HepG2 (cell line): ENCODE data around the gene GGTA1.

Experiments
- BHLHE40 ChIP-seq: IDR thresholded peaks from 2 replicates; pipeline ENCODE4 v1.6.1; 2011; ENCODE audit warnings: low read length, improper control_type of control experiment
- PAF1 ChIP-seq: IDR thresholded peaks from 2 replicates; pipeline ENCODE4 v1.6.1; 2016; ENCODE audit warnings: missing genetic modification reagents, missing compliant biosample characterization
- THRA ChIP-seq: sonication (generic); formaldehyde crosslinking; IDR thresholded peaks from 2 replicates; pipeline ENCODE4 v1.4.0; 2020; ENCODE audit warnings: missing genetic modification reagents, borderline replicate concordance

GRCh38 chr9:121484651-121485446, 14.8 kb downstream of the GGTA1 start:
- TF ChIP-seq THRA (CRISPR knock-in tag) (no peak), BHLHE40 (no peak), PAF1 (CRISPR knock-in tag) (no peak)
